ENCODE measurements around the gene MYOZ1.

The MYOZ1 gene

DNA sequence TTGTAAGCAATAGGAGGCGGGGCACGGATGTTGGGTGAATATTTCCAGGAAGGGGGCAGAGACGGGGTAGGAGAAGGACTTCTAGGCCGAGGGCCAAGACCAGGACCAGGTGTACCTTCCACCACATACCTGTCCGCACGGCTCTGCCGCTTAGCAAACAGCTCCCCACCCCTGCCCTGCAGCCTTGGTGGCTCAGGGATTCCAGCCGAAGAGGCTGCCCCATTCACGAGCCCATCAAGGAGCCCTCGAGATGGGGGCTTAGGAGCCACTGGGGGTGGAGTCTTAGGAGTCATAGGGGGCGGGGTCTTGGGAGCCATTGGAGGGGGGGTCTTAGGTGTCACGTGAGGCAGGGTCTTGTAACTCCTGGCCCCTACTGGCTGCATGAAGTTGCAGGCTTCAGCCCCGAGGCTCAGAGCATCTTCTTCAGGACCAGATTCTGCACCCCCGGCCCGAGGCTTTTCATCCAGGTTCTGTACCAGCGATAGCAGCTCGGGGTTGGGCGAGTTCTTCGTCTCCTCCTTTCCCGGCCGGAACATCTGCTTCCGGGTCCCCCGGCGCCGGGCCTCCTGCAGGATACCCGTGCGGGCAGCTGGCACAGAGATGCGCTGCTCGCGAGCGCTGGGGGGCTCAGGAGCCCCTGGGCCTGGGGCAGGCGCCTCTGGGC, 6.1 kb upstream of the MYOZ1 start:
- DNase-seq = no peak
- no peak overlapping the region for H3K27ac ChIP-seq (ENCODE audit: insufficient read depth, low read length, poor library complexity, severe bottlenecking)

DNA sequence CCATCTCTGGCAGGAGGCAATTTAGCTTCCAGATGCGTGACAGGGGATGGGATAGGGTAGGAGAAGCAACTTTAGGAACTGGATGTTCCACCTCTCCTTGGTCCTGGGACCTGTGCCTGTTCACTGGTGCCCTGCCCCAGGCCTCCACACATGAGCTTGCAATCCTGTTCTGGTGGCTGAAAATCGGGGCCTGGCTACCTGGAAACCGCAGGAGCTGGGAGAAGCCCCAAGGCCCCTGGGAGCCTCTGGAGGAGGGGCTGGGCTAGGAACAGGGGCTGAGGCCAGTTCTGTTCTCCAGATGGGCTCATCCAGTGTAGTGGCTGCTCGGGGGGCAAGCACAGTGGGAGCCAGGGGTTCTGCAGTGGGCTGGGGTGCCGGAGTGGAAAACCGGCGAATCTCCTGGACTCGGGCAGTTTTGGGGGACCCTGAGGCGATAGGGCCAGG, 5.3 kb upstream of the MYOZ1 start:
- no peaks in the 10 kb centered on the region for H3K9me3 ChIP-seq (ENCODE audit: control insufficient read depth, low read length)
- H3K27me3 ChIP-seq (replicated peaks; ENCODE audit: control insufficient read depth, insufficient read depth, low read length, poor library complexity, severe bottlenecking) = no peaks in the 10 kb centered on the region
- DNase-seq = no peak
- H3K36me3 ChIP-seq (ENCODE audit: control insufficient read depth, insufficient read depth, low read length) = no peaks in the 10 kb centered on the region
- no peak overlapping the region for H3K27ac ChIP-seq (ENCODE audit: insufficient read depth, low read length, poor library complexity, severe bottlenecking)
- H3K4me1 ChIP-seq (ENCODE audit: control insufficient read depth, insufficient read depth, low read length, poor library complexity, severe bottlenecking) = no peaks in the 10 kb centered on the region
- H3K4me3 ChIP-seq (ENCODE audit: insufficient read depth, low read depth, low read length, poor library complexity, severe bottlenecking) = no peak overlapping the region

More for the DNA sequence above, 6.1 kb upstream of the MYOZ1 start:
- no peaks in the 10 kb centered on the region for H3K36me3 ChIP-seq (ENCODE audit: control insufficient read depth, insufficient read depth, low read length)
- H3K27me3 ChIP-seq (replicated peaks; ENCODE audit: control insufficient read depth, insufficient read depth, low read length, poor library complexity, severe bottlenecking) = no peaks in the 10 kb centered on the region
- H3K4me1 ChIP-seq (ENCODE audit: control insufficient read depth, insufficient read depth, low read length, poor library complexity, severe bottlenecking) = no peaks in the 10 kb centered on the region
- no peaks in the 10 kb centered on the region for H3K9me3 ChIP-seq (ENCODE audit: control insufficient read depth, low read length)
- H3K4me3 ChIP-seq (ENCODE audit: insufficient read depth, low read depth, low read length, poor library complexity, severe bottlenecking) = peak overlapping the region; percentile 55

DNA sequence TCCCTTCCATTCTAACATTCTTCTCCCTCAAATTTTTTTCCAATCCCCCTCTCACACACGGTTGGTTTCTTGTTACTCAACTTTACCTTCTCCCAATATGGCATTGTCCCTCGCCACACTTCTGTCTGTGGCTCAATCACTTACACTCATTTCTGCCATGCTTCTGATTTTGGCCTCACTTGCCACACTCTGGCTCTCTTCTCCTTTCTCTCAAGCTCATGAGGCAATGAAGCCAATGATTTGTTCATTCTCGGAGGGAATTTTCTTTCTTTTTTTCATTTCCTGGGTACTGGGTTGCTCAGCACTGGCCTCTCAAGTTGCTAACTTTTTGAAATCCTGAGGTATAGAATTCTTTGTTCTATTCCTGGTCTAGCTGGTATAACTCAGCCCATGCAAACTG, 4.0 kb upstream of the MYOZ1 start:
- H3K36me3 ChIP-seq (ENCODE audit: control insufficient read depth, insufficient read depth, low read length) = no peaks in the 10 kb centered on the region
- H3K4me1 ChIP-seq (ENCODE audit: control insufficient read depth, insufficient read depth, low read length, poor library complexity, severe bottlenecking) = no peaks in the 10 kb centered on the region
- no peak overlapping the region for H3K27ac ChIP-seq (ENCODE audit: insufficient read depth, low read length, poor library complexity, severe bottlenecking)
- no peak overlapping the region for H3K4me3 ChIP-seq (ENCODE audit: insufficient read depth, low read depth, low read length, poor library complexity, severe bottlenecking)
- no peaks in the 10 kb centered on the region for H3K27me3 ChIP-seq (replicated peaks; ENCODE audit: control insufficient read depth, insufficient read depth, low read length, poor library complexity, severe bottlenecking)
- H3K9me3 ChIP-seq (ENCODE audit: control insufficient read depth, low read length) = no peaks in the 10 kb centered on the region
- DNase-seq = no peak

DNA sequence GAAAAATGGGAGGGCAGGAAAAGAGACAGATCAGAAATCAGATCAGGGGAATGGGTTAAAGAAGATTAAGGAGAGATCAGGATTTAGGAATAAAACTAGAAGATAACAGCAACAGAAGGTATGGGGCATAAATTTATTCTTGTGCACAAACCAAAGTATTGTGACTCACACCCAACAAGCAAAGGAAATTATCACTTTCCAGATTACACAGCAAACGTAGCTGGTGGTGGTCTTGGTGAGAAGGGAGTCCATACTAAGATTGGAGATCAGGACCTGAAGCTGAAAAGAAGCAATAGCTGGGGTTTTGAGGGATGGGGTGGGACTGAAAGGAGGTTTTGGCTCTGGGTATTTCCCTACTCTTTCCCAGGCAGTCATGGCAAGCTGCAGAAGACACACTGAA, 3.5 kb upstream of the MYOZ1 start:
- H3K36me3 ChIP-seq (ENCODE audit: control insufficient read depth, insufficient read depth, low read length) = no peaks in the 10 kb centered on the region
- no peak overlapping the region for H3K27ac ChIP-seq (ENCODE audit: insufficient read depth, low read length, poor library complexity, severe bottlenecking)
- H3K4me1 ChIP-seq (ENCODE audit: control insufficient read depth, insufficient read depth, low read length, poor library complexity, severe bottlenecking) = no peaks in the 10 kb centered on the region
- no peak for DNase-seq
- H3K27me3 ChIP-seq (replicated peaks; ENCODE audit: control insufficient read depth, insufficient read depth, low read length, poor library complexity, severe bottlenecking) = no peaks in the 10 kb centered on the region
- no peak overlapping the region for H3K4me3 ChIP-seq (ENCODE audit: insufficient read depth, low read depth, low read length, poor library complexity, severe bottlenecking)
- no peaks in the 10 kb centered on the region for H3K9me3 ChIP-seq (ENCODE audit: control insufficient read depth, low read length)

DNA sequence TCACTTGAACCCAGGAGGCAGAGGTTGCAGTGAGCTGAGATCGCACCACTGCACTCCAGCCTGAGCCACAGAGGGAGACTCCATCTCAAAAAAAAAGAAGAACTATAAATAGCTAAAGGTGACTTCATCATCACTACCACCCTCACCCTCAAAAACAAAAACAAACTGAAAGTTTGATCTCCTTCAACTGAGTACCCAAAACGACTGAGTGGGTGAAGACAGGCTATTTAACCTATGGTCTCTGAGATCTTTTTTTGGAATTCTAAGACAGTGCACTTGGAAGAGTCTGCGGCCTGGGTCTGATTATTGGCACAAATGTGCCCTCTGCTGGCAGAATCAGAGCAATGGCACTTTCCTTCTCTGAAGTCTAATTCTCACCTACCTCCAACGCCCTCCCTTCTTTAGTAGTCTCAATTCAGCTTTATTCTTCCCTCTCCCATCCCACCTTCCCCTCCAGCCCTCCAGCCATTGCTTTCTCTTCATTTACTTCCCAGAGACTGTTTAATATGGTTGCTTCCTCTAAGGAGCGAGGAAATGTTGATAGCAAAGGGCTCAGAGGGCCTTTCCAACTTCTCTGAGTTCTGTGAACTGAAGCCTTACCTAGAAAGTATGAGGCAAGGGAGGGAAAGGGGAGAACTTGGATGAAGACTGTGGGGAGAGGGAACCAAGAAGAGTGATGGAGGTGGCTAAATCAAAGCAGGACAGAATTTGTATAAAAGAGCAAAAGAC, 2.9 kb upstream of the MYOZ1 start:
- Histone ChIP-seq H3K36me3 (ENCODE audit: control insufficient read depth, insufficient read depth, low read length) (no peaks in the 10 kb centered on the region), H3K9me3 (ENCODE audit: control insufficient read depth, low read length) (no peaks in the 10 kb centered on the region), H3K4me3 (ENCODE audit: insufficient read depth, low read depth, low read length, poor library complexity, severe bottlenecking) (no peak overlapping the region), H3K4me1 (ENCODE audit: control insufficient read depth, insufficient read depth, low read length, poor library complexity, severe bottlenecking) (no peaks in the 10 kb centered on the region), H3K27me3 (replicated peaks; ENCODE audit: control insufficient read depth, insufficient read depth, low read length, poor library complexity, severe bottlenecking) (no peaks in the 10 kb centered on the region), H3K27ac (ENCODE audit: insufficient read depth, low read length, poor library complexity, severe bottlenecking) (no peak overlapping the region)
- DNase-seq = peak; percentile 12 to 36 (median 24)

DNA sequence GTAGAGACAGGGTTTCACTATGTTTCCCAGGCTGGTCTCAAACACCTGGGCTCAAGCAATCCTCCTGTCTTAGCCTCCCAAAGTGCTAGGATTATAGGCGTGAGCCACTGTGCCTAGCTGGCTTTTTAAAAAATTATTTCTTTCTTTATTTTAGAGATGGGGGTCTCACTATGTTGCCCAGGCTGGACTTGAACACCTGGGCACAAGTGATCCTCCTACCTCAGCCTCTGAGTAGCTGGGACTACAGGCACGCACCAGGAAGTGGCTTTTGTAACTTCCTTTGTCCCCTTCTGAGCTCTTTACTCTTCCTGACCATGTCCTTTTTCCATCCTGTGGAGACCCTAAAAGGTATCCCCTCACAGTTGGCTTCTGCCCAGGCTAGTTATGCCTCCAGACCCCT, 2.1 kb upstream of the MYOZ1 start:
- no peaks in the 10 kb centered on the region for H3K4me1 ChIP-seq (ENCODE audit: control insufficient read depth, insufficient read depth, low read length, poor library complexity, severe bottlenecking)
- H3K27me3 ChIP-seq (replicated peaks; ENCODE audit: control insufficient read depth, insufficient read depth, low read length, poor library complexity, severe bottlenecking) = no peaks in the 10 kb centered on the region
- H3K36me3 ChIP-seq (ENCODE audit: control insufficient read depth, insufficient read depth, low read length) = no peaks in the 10 kb centered on the region
- no peak overlapping the region for H3K4me3 ChIP-seq (ENCODE audit: insufficient read depth, low read depth, low read length, poor library complexity, severe bottlenecking)
- H3K9me3 ChIP-seq (ENCODE audit: control insufficient read depth, low read length) = no peaks in the 10 kb centered on the region
- no peak overlapping the region for H3K27ac ChIP-seq (ENCODE audit: insufficient read depth, low read length, poor library complexity, severe bottlenecking)
- no peak for DNase-seq

DNA sequence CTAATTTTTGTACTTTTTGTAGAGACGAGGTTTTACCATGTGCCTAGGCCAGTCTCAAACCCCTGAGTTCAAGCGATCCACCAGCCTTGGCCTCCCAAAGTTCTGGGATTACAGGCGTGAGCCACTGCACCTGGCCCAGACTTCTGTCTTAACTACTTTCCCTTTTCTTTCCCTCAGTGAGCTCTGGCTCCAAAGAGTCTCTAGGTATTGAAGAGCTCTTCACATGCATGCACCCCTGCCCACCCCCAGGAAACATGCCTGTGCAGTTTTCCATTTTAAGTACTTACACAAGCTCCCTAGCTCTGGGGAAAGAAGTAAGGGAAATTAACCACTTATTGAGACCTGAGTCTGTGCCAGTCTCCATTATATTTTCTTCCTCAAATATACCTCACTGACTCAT, 2.0 kb downstream of the MYOZ1 start:
- Histone ChIP-seq H3K4me1 (ENCODE audit: control insufficient read depth, insufficient read depth, low read length, poor library complexity, severe bottlenecking) (no peaks in the 10 kb centered on the region), H3K27me3 (replicated peaks; ENCODE audit: control insufficient read depth, insufficient read depth, low read length, poor library complexity, severe bottlenecking) (no peaks in the 10 kb centered on the region), H3K9me3 (ENCODE audit: control insufficient read depth, low read length) (no peaks in the 10 kb centered on the region), H3K27ac (ENCODE audit: insufficient read depth, low read length, poor library complexity, severe bottlenecking) (no peak overlapping the region), H3K36me3 (ENCODE audit: control insufficient read depth, insufficient read depth, low read length) (no peaks in the 10 kb centered on the region), H3K4me3 (ENCODE audit: insufficient read depth, low read depth, low read length, poor library complexity, severe bottlenecking) (no peak overlapping the region)
- DNase-seq = no peak

DNA sequence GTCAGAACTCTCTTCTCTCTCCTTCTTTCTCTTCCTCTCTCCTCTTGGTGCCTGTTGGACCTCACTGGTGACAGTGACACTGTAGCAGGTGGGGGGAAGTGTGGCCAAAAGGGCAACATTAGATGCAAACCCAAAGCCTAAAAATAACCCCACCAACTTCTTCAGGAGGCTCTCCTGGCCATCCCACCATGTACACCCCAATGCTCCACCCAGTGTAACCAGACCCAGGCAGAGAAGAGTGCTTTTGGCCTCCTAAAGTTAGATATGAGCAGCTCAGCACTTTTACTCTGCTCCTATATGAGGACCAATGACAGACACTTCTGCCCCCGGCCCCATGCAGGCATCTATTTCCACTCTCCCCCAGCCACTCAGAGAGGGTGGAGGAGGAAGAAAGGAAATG, 5.5 kb downstream of the MYOZ1 start:
- H3K27ac ChIP-seq (ENCODE audit: insufficient read depth, low read length, poor library complexity, severe bottlenecking) = no peak overlapping the region
- no peaks in the 10 kb centered on the region for H3K4me1 ChIP-seq (ENCODE audit: control insufficient read depth, insufficient read depth, low read length, poor library complexity, severe bottlenecking)
- no peak for DNase-seq
- H3K27me3 ChIP-seq (replicated peaks; ENCODE audit: control insufficient read depth, insufficient read depth, low read length, poor library complexity, severe bottlenecking) = no peaks in the 10 kb centered on the region
- H3K36me3 ChIP-seq (ENCODE audit: control insufficient read depth, insufficient read depth, low read length) = no peaks in the 10 kb centered on the region
- no peak overlapping the region for H3K4me3 ChIP-seq (ENCODE audit: insufficient read depth, low read depth, low read length, poor library complexity, severe bottlenecking)
- H3K9me3 ChIP-seq (ENCODE audit: control insufficient read depth, low read length) = no peaks in the 10 kb centered on the region

DNA sequence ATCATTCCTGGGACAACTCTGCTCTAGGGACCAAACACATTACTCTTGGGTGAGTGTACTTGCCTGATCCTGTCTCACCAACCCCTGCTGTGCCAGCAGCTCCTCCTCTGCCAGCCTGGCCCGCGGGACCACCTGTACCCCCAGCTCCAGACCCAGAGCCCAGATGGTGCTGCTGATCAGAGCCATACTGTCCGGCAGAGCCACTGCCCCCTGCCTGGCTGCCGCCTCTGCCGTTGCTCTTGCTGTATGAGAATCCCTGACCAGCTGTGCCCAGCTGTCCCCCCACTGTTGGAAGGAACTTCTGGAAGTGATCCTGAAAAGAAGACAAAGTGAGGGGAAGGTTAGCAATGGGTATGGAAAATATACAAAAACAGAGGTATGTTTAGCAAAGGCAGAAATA, 6.9 kb downstream of the MYOZ1 start:
- Histone ChIP-seq H3K27ac (ENCODE audit: insufficient read depth, low read length, poor library complexity, severe bottlenecking) (no peak overlapping the region), H3K4me3 (ENCODE audit: insufficient read depth, low read depth, low read length, poor library complexity, severe bottlenecking) (no peak overlapping the region), H3K27me3 (replicated peaks; ENCODE audit: control insufficient read depth, insufficient read depth, low read length, poor library complexity, severe bottlenecking) (no peaks in the 10 kb centered on the region), H3K36me3 (ENCODE audit: control insufficient read depth, insufficient read depth, low read length) (no peaks in the 10 kb centered on the region), H3K4me1 (ENCODE audit: control insufficient read depth, insufficient read depth, low read length, poor library complexity, severe bottlenecking) (no peaks in the 10 kb centered on the region), H3K9me3 (ENCODE audit: control insufficient read depth, low read length) (no peaks in the 10 kb centered on the region)
- DNase-seq = no peak

DNA sequence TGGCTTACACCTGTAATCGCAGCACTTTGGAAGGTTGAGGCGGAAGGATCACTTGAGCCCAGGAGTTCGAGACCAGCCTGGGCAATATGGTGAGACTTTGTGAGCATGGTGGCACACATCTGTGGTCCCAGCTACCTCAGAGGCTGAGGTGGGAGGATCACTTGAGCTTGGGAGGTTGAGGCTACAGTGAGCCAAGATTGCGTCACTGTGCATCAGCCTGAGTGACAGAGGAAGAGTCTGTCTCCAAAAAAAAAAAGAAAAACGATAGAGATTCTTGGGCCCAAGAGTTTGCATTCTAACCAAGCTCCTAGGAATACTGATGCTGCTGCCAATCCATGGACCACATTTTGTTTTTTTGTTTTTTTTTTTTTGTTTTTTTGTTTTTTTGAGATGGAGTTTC, 12.1 kb downstream of the MYOZ1 start:
- DNase-seq = no peak
- no peak overlapping the region for H3K27ac ChIP-seq (ENCODE audit: insufficient read depth, low read length, poor library complexity, severe bottlenecking)
- no peaks in the 10 kb centered on the region for H3K36me3 ChIP-seq (ENCODE audit: control insufficient read depth, insufficient read depth, low read length)
- H3K27me3 ChIP-seq (replicated peaks; ENCODE audit: control insufficient read depth, insufficient read depth, low read length, poor library complexity, severe bottlenecking) = no peaks in the 10 kb centered on the region
- no peak overlapping the region for H3K4me3 ChIP-seq (ENCODE audit: insufficient read depth, low read depth, low read length, poor library complexity, severe bottlenecking)
- H3K4me1 ChIP-seq (ENCODE audit: control insufficient read depth, insufficient read depth, low read length, poor library complexity, severe bottlenecking) = peaks cover 13% of the 10 kb centered on the region
- H3K9me3 ChIP-seq (ENCODE audit: control insufficient read depth, low read length) = no peaks in the 10 kb centered on the region

All from effector memory CD4-positive, alpha-beta T cell (primary cell).